HepG2 (cell line): Measurements from ENCODE around the gene PRR15L. TPM values are rescaled to one million over a fixed set of nuclear protein-coding genes. Genes with fewer than 3 reads are reported as not detected.

ENCODE experiments used
- ARHGAP35 ChIP-seq: sonication (generic); formaldehyde crosslinking; IDR thresholded peaks from 2 replicates; pipeline ENCODE4 v1.9.0; 2022; ENCODE audit warnings: mild to moderate bottlenecking, inconsistent platforms, moderate library complexity, missing genetic modification reagents, borderline replicate concordance
- ARID5B ChIP-seq: IDR thresholded peaks from 2 replicates; pipeline ENCODE4 v1.4.0; 2020; ENCODE audit warnings: mild to moderate bottlenecking, missing genetic modification reagents
- ATM ChIP-seq: fragments of 450-650 bp; IDR thresholded peaks from 2 replicates; pipeline ENCODE4 v1.7.1; 2017; ENCODE audit warnings: mild to moderate bottlenecking, borderline replicate concordance
- BRD4 ChIP-seq: sonication (generic); formaldehyde crosslinking; IDR thresholded peaks from 2 replicates; pipeline ENCODE4 v1.4.0; 2020; ENCODE audit warnings: missing genetic modification reagents
- CBX5 ChIP-seq: sonication (generic); formaldehyde crosslinking; IDR thresholded peaks from 2 replicates; pipeline ENCODE4 v1.4.0; 2020; ENCODE audit warnings: missing genetic modification reagents, borderline replicate concordance
- NFE2 ChIP-seq: sonication (generic); formaldehyde crosslinking; IDR thresholded peaks from 2 replicates; pipeline ENCODE4 v1.4.0; 2020; ENCODE audit warnings: missing genetic modification reagents
- NFIC ChIP-seq: IDR thresholded peaks from 2 replicates; pipeline ENCODE4 v1.6.1; 2012; ENCODE audit warnings: mild to moderate bottlenecking, low read length, inconsistent platforms
- RBM39 ChIP-seq: fragments of 200-400 bp; formaldehyde crosslinking; IDR thresholded peaks from one replicate; pipeline ENCODE4 v1.6.1; 2018; ENCODE audit warnings: antibody characterized with exemption, mild to moderate bottlenecking, low read depth, low read length; ENCODE audit not compliant: poor library complexity, severe bottlenecking
- RFX1 ChIP-seq: fragments of 450-650 bp; IDR thresholded peaks from 2 replicates; pipeline ENCODE4 v1.6.1; 2017
- SKI ChIP-seq: fragments of 450-650 bp; IDR thresholded peaks from one replicate; pipeline ENCODE4 v1.6.1; 2018; ENCODE audit warnings: mild to moderate bottlenecking; ENCODE audit not compliant: partially characterized antibody
- SNRNP70 ChIP-seq: fragments of 200-400 bp; formaldehyde crosslinking; IDR thresholded peaks from 2 replicates; pipeline ENCODE4 v1.6.1; 2017; ENCODE audit warnings: mild to moderate bottlenecking, low read depth, low read length, moderate library complexity
- SRY ChIP-seq: sonication (generic); formaldehyde crosslinking; IDR thresholded peaks from 2 replicates; pipeline ENCODE4 v1.8.0; 2022; ENCODE audit warnings: mild to moderate bottlenecking, missing genetic modification reagents
- SUZ12 ChIP-seq: fragments of 150-350 bp; IDR thresholded peaks from 2 replicates; pipeline ENCODE4 v1.6.1; 2014; ENCODE audit warnings: low read depth, low read length
- TBX3 ChIP-seq: fragments of 450-650 bp; IDR thresholded peaks from 2 replicates; pipeline ENCODE4 v1.6.1; 2017; ENCODE audit warnings: antibody characterized with exemption, mild to moderate bottlenecking, inconsistent platforms, borderline replicate concordance
- XBP1 ChIP-seq: sonication (generic); formaldehyde crosslinking; IDR thresholded peaks from 2 replicates; pipeline ENCODE4 v1.5.0; 2020; ENCODE audit warnings: missing genetic modification reagents
- ZC3H13 ChIP-seq: sonication (generic); formaldehyde crosslinking; IDR thresholded peaks from 2 replicates; pipeline ENCODE4 v1.8.1; 2023; ENCODE audit warnings: mild to moderate bottlenecking, missing genetic modification reagents, moderate library complexity
- ZFP37 ChIP-seq: sonication (generic); formaldehyde crosslinking; IDR thresholded peaks from 2 replicates; pipeline ENCODE4 v1.4.0; 2020; ENCODE audit warnings: missing genetic modification reagents, borderline replicate concordance
- ZNF3 ChIP-seq: IDR thresholded peaks from 2 replicates; pipeline ENCODE4 v1.7.0; 2017; ENCODE audit warnings: inconsistent platforms
- ZNF446 ChIP-seq: sonication (generic); formaldehyde crosslinking; IDR thresholded peaks from 2 replicates; pipeline ENCODE4 v1.5.0; 2020; ENCODE audit warnings: mild to moderate bottlenecking, missing genetic modification reagents
- ZNF569 ChIP-seq: sonication (generic); formaldehyde crosslinking; IDR thresholded peaks from 2 replicates; pipeline ENCODE4 v1.5.0; 2020; ENCODE audit warnings: mild to moderate bottlenecking, missing genetic modification reagents, moderate library complexity, borderline replicate concordance
- ZNF614 ChIP-seq: IDR thresholded peaks from 2 replicates; pipeline ENCODE4 v1.6.1; 2018; ENCODE audit warnings: missing biosample characterization, missing genetic modification reagents, inconsistent platforms, borderline replicate concordance
- ZNF761 ChIP-seq: sonication (generic); formaldehyde crosslinking; conservative IDR thresholded peaks from 2 replicates; pipeline ENCODE4 v1.4.0; 2020; ENCODE audit warnings: mild to moderate bottlenecking, missing genetic modification reagents
- polyA plus RNA-seq, 8 experiments: library from polyadenylated mRNA; depleted of rRNA in 3 of 8; stranded (reverse) in 7 of 8; unstranded in 1 of 8; fragments of >200 nt; fragmentation: Illumina TruSeq in 4 of 8; extraction: Trizol in 4 of 8; gene quantifications; 2 replicates each; pipeline versions ENCODE4 v1.2.1 to v1.2.3, GENCODE V29; 2011 to 2016; ENCODE audit warnings: low read depth in 4 of 8, missing spikeins in 1 of 8, mixed read lengths in 1 of 8; ENCODE audit not compliant: insufficient read depth in 1 of 8
- total RNA-seq, 5 experiments: library from RNA; depleted of rRNA; stranded (reverse); fragments of >200 nt; fragmentation: Illumina TruSeq; extraction: Trizol; gene quantifications; 2 replicates each; pipeline ENCODE4 v1.2.3, GENCODE V29; 2016; ENCODE audit warnings: low read depth in 1 of 5
- TF ChIP-seq, protein P1 (sequence below): sonication (generic); formaldehyde crosslinking; IDR thresholded peaks from 2 replicates; pipeline ENCODE4 v1.8.0; 2023; ENCODE audit warnings: mild to moderate bottlenecking, missing genetic modification reagents
- TF ChIP-seq, protein P2 (sequence below): IDR thresholded peaks from 2 replicates; pipeline ENCODE4 v1.6.1; 2012; ENCODE audit warnings: inconsistent platforms
- TF ChIP-seq, protein P3 (sequence below): sonication (generic); formaldehyde crosslinking; IDR thresholded peaks from 2 replicates; pipeline ENCODE4 v1.9.0; 2021; ENCODE audit warnings: missing genetic modification reagents, borderline replicate concordance

Gene PRR15L
- total and polyA plus RNA-seq, 2 of the 13 experiments (the other 11 are each of a cell fraction or from before 2014, with no cell fraction given), result 0.44 to 2.0 TPM

DNA sequence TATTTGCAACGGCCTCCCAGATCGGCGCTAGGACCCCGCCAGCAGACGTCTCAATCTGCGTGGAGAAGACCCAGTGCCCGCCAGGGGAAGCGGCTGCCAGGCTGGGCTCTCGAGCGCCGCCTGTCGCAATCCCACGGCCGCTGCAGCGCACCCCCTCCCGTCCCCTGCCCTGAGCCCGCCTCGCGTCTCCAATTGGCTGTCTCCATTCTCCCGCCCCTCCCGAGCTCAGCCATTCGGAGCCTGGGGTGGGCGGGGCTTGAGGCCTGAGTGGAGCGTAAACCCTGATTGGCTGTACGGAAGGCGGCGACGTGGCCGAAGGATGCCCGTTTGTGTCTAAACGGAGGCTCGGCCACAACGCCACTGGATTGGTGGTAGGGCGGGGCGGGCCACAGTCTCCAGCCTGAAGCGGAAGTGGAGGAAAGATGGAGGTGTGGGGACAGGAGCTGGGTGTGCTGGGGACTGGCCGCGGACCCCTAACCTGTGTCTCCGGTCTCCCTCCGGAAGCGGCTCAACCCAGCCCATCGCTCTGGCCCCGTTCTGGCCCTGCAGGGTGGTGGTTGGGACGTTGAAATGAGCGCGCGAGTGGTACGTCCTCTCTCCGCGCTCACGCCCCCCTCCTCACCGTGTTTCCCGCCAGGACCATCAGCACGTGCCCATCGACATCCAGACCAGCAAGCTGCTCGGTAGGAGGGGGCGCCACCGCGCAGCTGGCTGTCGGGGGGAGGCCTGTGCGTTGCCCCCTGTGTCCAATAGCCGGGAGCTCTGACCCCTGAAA is 13.2 kb upstream of the PRR15L start, which contains the start of gene CDK5RAP3 (continued):
- 0 out of 2 replicates have a peak, but pooled peaks have one; percentile 36 for TF ChIP-seq NFE2
- TF ChIP-seq ZC3H13 (CRISPR knock-in tag), result peak; percentile 97
- TF ChIP-seq, protein P1, sequence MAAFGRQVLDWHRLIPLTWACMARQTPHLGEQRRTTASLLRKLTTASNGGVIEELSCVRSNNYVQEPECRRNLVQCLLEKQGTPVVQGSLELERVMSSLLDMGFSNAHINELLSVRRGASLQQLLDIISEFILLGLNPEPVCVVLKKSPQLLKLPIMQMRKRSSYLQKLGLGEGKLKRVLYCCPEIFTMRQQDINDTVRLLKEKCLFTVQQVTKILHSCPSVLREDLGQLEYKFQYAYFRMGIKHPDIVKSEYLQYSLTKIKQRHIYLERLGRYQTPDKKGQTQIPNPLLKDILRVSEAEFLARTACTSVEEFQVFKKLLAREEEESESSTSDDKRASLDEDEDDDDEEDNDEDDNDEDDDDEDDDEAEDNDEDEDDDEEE, result peak; percentile 99
- peak; percentile 23; the same call in 1 of the 2 replicates for TF ChIP-seq ZNF3
- no peak for TF ChIP-seq XBP1 (CRISPR knock-in tag)
- TF ChIP-seq SNRNP70, result no peak
- TF ChIP-seq ZNF446 (CRISPR knock-in tag), result peak; percentile 99
- TF ChIP-seq, protein P2, sequence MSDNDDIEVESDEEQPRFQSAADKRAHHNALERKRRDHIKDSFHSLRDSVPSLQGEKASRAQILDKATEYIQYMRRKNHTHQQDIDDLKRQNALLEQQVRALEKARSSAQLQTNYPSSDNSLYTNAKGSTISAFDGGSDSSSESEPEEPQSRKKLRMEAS, result peak; percentile 100
- TF ChIP-seq SUZ12, result no peak
- TF ChIP-seq NFIC, result no peak
- peak; percentile 69 for TF ChIP-seq ARID5B (CRISPR knock-in tag)
- no peak for TF ChIP-seq RFX1
- peak; percentile 45; the same call in 1 of the 2 replicates for TF ChIP-seq CBX5 (CRISPR knock-in tag)
- TF ChIP-seq ZNF569 (CRISPR knock-in tag), result no peak; the same call in 1 of the 2 replicates
- peak; percentile 37; the same call in 1 of the 2 replicates for TF ChIP-seq TBX3
- TF ChIP-seq SKI, result peak; percentile 86
- TF ChIP-seq ZNF614 (CRISPR knock-in tag), result peak; percentile 62
- 0 out of 2 replicates have a peak, but pooled peaks have one; percentile 73 for TF ChIP-seq SRY (CRISPR knock-in tag)
- TF ChIP-seq ZNF761 (CRISPR knock-in tag), result peak; percentile 80; the same call in 1 of the 2 replicates
- TF ChIP-seq RBM39, result no peak
- TF ChIP-seq ARHGAP35 (CRISPR knock-in tag), result peak; percentile 96
- TF ChIP-seq BRD4 (CRISPR knock-in tag), result peak; percentile 72; the same call in 1 of the 2 replicates
- peak; percentile 67; the same call in 1 of the 2 replicates for TF ChIP-seq ZFP37
- no peak for TF ChIP-seq ATM
- TF ChIP-seq, protein P3, sequence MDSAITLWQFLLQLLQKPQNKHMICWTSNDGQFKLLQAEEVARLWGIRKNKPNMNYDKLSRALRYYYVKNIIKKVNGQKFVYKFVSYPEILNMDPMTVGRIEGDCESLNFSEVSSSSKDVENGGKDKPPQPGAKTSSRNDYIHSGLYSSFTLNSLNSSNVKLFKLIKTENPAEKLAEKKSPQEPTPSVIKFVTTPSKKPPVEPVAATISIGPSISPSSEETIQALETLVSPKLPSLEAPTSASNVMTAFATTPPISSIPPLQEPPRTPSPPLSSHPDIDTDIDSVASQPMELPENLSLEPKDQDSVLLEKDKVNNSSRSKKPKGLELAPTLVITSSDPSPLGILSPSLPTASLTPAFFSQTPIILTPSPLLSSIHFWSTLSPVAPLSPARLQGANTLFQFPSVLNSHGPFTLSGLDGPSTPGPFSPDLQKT (CRISPR knock-in tag), result peak; percentile 94; the same call in 1 of the 2 replicates
